ENCODE data around the gene TMEM60. TPM values are rescaled to one million over a fixed set of nuclear protein-coding genes. Genes with fewer than 3 reads are reported as not detected.

The TMEM60 gene
- total and polyA plus RNA-seq, 2 of the 13 experiments (the other 11 are each of a cell fraction or from before 2014, with no cell fraction given), result 25.6 to 27.7 TPM

GRCh38 chr7:77797734-77798393 is 370 bp downstream of the TMEM60 start (continued):
- TF ChIP-seq ZNF362 (CRISPR knock-in tag; IDR thresholded peaks at IDR 0.05; ENCODE audit: borderline replicate concordance) (peak; percentile 88), ZNF746 (CRISPR knock-in tag; IDR thresholded peaks at IDR 0.05) (no peak), ZNF33B (CRISPR knock-in tag; IDR thresholded peaks at IDR 0.05) (no peak), RXRA (CRISPR knock-in tag; IDR thresholded peaks at IDR 0.05) (no peak), ZNF446 (CRISPR knock-in tag; IDR thresholded peaks at IDR 0.05) (0 out of 2 replicates have a peak, but pooled peaks have one; percentile 7), PRMT3 (CRISPR knock-in tag; IDR thresholded peaks at IDR 0.05; ENCODE audit: borderline replicate concordance, low read depth) (no peak), MTF1 (CRISPR knock-in tag; IDR thresholded peaks at IDR 0.05) (no peak), PRDM10 (CRISPR knock-in tag; IDR thresholded peaks at IDR 0.05; ENCODE audit: low read depth) (no peak; the same call in 1 of the 2 replicates), RBAK (CRISPR knock-in tag; IDR thresholded peaks at IDR 0.05) (no peak), CENPX (CRISPR knock-in tag; IDR thresholded peaks at IDR 0.05) (no peak), ZNF235 (CRISPR knock-in tag; IDR thresholded peaks at IDR 0.05; ENCODE audit: borderline replicate concordance) (no peak), AFF4 (CRISPR knock-in tag; IDR thresholded peaks at IDR 0.05) (no peak), ZNF768 (CRISPR knock-in tag; IDR thresholded peaks at IDR 0.05) (peak; percentile 49; the same call in 1 of the 2 replicates), MTERF4 (CRISPR knock-in tag; IDR thresholded peaks at IDR 0.05) (no peak), YY1 (IDR thresholded peaks at IDR 0.05; ENCODE audit: insufficient read depth, insufficient replicate concordance, low read depth, low read length) (peak; percentile 23), ZNF709 (CRISPR knock-in tag; IDR thresholded peaks at IDR 0.05) (no peak)
- TF ChIP-seq, protein P1, sequence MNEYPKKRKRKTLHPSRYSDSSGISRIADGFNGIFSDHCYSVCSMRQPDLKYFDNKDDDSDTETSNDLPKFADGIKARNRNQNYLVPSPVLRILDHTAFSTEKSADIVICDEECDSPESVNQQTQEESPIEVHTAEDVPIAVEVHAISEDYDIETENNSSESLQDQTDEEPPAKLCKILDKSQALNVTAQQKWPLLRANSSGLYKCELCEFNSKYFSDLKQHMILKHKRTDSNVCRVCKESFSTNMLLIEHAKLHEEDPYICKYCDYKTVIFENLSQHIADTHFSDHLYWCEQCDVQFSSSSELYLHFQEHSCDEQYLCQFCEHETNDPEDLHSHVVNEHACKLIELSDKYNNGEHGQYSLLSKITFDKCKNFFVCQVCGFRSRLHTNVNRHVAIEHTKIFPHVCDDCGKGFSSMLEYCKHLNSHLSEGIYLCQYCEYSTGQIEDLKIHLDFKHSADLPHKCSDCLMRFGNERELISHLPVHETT (CRISPR knock-in tag; conservative IDR thresholded peaks at IDR 0.05), result no peak

All from HepG2 (cell line).